Activated CD8-positive, alpha-beta memory T cell treated with anti-CD3 and anti-CD28 coated beads, Interleukin-2, amount 50 U/mL, for 4 hours (primary cell): ENCODE data around the gene LEAP2.
A peak's percentile ranks its signal among the peaks of the same experiment; 100 is the strongest.

Experiments used
- DNase-seq: peaks from one replicate; pipeline ENCODE4 v3.0.0-alpha.2; 2020

Gene LEAP2

DNA sequence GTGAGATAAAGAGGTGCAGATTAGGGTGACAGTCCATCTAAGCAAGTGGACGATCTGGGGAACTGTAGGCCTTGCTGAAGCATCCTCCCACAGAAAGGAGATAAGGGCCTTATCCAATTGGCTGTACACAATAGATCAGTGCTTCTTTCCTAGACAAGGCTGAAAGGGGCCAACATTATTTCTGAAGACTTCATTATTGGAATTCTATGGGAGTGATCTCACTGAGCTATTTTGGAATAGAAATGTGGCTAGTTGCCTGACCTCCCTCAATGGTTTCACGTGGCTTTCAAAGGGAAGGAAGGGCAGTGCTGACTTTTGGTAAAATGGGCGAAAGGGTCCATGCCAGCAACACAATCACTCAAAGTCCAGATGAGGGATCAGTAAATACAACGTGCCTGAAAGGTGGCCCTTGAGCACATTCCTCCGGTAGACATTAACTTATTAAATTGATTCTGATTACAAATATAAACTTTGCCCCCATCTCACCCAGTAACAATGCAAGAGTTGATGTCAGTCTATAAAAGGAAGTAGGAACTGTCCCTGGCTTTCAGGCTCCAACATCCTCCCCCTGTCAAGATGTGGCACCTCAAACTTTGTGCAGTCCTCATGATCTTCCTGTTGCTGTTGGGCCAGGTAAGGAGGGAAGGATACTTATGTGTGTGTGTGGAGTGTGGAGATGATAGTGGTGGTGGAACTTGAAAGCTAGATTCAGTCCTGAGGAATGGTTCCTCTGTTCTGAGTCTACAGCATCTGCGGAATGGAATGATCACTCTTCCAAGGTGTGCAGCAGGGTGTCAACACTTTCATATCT, at the start of gene LEAP2:
Gene LEAP2, plus strand, starts transcription at position 550 of the 811 bp plus-strand sequence. Its CDS starts 27 bp downstream, at position 577.
- no peak for DNase-seq

DNA sequence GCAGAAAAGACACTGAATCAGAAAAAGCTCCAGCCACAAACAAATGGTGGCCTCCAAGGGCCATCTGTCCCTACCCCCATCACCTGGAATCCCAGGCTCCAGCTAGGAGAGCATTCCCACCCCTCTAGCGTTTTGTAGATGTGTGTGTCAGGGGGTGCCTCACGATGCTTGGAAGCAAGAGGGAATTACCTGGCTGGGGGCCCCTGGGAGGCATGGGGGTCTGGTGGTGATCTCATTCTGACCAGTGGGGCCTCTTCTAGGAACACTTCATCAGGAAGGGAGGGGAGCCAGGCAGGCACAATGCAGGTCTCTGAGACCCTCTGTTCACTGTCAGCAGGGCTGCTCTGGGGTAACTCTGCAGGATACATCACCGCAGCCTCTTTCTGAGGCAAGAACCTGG, 49.0 kb upstream of the LEAP2 start:
- no peak for DNase-seq

DNA sequence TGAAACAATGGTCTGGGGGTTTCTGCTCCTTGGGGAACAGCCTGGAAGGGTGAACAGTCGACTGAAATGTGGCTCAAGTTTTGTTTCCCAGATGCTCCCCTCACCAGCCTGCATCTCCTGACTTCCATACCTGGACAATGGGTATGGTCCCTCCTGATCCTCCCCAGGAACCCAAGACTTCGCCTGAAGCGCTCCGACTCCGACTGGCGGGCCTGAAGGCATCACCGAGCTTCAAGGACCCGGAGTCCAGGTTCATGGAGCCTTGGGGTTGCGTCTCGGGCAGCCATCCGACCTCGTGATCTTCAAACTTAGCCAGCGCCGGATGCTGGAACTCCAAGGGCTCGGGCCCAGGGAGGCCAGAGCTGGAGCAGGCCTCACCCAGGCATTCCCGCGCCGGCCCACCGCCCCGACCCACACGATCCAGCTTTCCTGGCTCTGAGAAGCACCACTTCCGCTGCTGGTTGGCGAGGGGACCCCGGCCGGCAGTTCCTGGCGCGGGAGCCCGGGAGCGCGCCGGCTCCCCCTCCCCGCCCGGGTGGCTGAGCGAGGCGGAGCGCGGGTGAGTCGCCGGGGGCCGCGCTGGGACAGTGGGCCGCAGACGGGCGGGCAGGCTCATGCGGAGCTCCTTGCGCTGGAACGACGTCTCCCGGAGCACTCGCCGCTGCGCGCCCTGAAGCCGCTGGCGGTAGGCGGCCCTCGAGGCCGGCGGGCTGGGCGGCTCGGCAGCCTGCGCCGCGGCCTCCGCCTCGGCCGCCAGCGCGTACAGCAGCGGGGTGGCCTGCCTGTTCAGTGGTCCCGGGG, 48.2 kb upstream of the LEAP2 start:
- no peak for DNase-seq

DNA sequence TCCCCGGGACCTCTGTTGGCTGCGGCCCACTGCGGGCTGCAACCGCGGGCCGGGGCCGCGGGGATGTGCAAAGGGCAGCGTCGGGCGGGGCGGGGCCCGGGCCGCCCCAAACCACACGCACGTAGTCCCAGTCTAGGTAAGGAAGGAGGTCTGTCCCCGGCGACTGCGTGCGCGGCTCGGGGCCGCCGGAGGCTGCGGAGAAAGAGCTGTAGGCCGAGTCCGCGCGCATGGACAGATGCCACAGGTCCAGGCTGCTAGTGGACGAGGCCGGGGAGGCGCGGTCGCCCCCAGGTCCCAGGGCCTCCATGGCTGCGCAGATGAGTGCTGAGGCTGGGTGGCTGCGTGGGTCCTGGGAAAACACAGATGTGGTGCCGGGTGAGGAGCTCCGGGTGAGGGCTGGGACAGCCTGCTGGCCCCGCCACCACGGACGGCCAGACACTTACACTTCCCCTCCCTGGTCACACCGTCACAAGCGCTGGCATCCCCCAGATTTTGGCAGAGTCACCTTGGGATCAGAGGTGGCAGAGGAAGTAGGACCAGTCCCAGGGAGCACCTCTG, 47.6 kb upstream of the LEAP2 start:
- DNase-seq = peak; percentile 21

GRCh38 chr5:132826424-132827082, 46.9 kb upstream of the LEAP2 start:
- no peak for DNase-seq

GRCh38 chr5:132827943-132828673, 45.4 kb upstream of the LEAP2 start:
- DNase-seq = no peak

GRCh38 chr5:132828846-132829494, 44.5 kb upstream of the LEAP2 start:
- no peak for DNase-seq

DNA sequence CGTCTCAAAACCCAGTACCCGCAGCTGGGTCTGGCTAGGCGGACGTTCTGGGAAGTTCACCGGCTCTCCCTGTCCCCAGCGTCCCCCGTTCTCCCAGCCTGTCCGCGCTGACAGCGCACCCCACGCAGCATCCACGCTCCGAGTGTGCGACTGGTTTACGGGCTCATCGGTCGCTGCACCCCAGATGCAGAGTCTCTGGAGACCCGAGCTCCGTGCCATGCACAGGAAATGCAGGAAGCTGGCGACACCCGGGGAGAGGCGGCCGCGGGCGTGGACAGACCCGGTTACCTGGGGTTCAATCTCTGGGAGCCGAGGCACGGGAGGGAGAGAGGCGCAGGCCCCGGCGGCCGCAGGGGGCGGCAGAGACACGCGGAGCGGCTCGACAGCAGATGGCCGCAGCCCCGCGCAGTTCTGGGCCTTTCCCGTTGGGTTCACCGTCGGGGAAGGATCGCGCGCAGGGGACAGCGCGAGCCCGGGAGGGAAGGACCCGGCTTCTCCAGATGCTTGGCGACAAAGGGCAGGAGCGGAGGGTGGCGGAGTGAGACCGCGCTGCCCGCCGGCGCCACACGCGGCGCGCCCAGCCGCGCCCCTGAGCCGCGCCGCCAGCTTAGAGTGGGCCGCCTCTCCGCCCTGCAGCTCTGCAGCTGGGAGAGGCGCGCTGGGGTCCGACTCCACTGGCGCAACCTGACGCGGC, 43.6 kb upstream of the LEAP2 start:
- peak; percentile 73 for DNase-seq

DNA sequence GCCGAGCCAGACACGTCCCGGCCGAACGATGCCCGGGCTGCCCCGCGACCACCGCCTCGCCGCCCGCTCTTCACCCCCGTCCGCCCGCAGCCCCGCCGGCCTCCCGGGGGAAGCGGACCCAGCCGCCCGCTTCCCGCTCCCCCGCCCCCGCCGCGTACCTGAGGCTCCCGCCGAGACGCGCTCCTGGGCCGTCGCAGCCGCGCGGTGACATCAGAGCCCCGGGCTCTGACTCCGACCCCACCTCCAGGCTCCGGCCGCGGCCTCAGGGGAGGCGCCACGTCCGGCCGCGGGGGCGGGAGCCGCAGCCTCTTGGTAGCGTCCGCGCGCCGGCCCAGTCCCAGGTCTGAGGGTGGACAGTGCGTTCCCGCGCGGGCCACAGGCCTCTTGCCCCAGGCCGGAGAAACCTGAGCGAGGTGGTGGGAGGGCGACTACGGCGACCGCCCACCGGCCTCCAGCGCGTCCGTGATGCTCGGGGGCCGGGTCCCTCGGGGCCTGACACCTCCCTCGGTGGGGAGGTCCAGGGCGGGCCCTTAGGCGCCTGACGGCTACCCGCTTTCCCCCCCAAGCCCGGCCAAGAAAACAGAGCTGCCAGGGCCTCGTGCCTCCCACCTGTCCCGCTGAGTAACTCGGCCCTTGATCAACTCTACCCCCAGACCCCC, 42.9 kb upstream of the LEAP2 start, which contains the start of gene SHROOM1:
Gene SHROOM1, minus strand, starts transcription at position 212 of the 659 bp plus-strand sequence. CDS start 4,507 bp downstream, outside the sequence.
- peak; percentile 25 for DNase-seq

GRCh38 chr5:132831095-132831860, 42.2 kb upstream of the LEAP2 start:
- no peak for DNase-seq

DNA sequence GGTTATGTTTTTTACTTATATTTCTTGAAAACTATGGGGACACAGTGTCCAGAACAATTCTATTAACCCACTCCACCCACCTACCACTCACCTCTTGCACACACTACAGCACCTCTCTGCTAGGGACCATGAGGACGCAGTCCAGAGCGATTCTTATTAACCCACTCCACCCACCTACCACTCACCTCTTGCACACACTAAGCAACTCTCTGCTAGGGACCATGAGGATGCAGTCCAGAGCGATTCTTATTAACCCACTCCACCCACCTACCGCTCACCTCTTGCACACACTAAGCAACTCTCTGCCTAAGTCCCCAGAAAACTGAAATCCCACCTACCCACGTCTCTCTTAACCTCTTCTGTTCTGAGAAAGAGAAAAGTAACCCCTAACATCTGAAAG, 40.9 kb upstream of the LEAP2 start:
- no peak for DNase-seq

- no peak for DNase-seq
Measured at GRCh38 chr5:132834057-132834456, 39.4 kb upstream of the LEAP2 start.

GRCh38 chr5:132836852-132837251, 36.6 kb upstream of the LEAP2 start:
- no peak for DNase-seq

- DNase-seq = no peak
Measured at GRCh38 chr5:132837868-132838267, 35.6 kb upstream of the LEAP2 start.

DNA sequence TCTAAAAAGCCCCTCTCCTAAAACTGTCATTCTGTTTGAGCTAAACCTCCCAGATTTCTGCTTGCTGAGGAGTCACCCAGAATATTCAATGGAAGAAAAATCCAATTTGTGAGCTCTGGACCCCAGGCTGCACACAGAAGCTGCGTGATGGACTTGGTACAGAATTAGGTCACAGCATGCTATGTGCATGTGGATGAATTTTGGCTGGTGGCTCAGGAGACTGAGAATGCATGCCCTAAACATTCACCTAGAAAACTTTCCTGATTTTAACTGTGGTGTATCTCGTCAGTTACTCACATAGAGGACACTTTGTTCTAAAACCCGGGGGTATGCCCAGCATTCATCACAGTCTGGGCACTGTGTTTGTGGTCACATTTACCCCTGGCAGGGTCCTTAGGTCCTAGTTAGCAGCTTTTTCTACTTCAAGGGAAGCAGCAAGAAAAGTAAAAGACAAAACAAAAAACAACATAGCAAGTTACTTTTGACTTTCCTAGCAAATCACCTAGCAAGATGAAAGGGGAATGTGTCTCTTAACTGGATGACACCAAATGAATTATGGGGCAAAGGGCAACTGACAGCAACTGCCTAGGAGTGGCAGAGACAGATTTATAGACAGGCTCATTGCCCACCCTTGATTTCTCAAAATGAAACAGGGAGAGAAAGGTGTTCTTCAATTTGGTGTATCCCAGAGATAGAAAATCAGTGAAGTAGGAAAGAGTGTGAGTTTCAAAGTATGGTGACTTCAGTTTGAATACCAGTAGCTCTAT, 34.8 kb upstream of the LEAP2 start:
- DNase-seq = no peak

GRCh38 chr5:132839426-132840301, 33.8 kb upstream of the LEAP2 start:
- DNase-seq = no peak

DNA sequence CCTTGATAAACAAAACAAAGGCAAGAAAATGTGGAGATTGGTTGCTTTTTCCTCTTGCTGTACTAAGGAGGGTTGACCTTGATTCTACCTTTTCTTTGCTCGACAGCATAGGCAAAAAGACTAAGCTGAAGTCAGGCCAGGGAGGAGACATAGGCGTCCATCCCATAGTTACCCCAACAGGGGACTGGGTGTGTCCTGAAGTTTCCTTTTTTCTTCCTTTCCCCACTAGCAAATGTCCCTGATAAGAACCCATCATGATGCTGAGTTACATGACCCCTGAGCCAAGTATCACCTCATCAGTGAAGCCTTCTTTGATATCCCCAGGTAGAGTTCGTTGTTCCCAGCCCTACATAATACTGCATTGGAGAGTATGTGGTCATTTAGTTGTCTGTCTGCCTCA, 33.2 kb upstream of the LEAP2 start:
- DNase-seq = no peak

- DNase-seq = no peak
Measured at GRCh38 chr5:132840896-132841295, 32.6 kb upstream of the LEAP2 start.
